Psoas muscle (tissue), 8 donors: Measurements from ENCODE around the gene LRP3. TPM values are rescaled to one million over a fixed set of nuclear protein-coding genes. Genes with fewer than 3 reads are reported as not detected.

Experiments used
- ATAC-seq, 4 donors: fragments of 200-7000 bp; cut with Tn5 transposase; one replicate each; pipeline ENCODE4 v1.9.1; 2020; ENCODE audit warnings: moderate library complexity in 3 of 4, mild to moderate bottlenecking in 2 of 4
- DNase-seq, 2 donors: peaks; one replicate each; pipeline ENCODE4 v3.0.0-alpha.2; 2020
- H3K27ac ChIP-seq: fragments of 200-600 bp; one replicate; pipeline ENCODE4 v1.8.0; 2022
- H3K27me3 ChIP-seq, 3 donors: fragments of 200-600 bp in 1 of 3; one replicate each; pipeline versions ENCODE4 v1.6.1 to v1.8.0; 2013 to 2022; ENCODE audit warnings: low read length in 2 of 3, mild to moderate bottlenecking in 2 of 3, moderate library complexity in 1 of 3; ENCODE audit not compliant: insufficient read depth in 3 of 3
- H3K36me3 ChIP-seq, 2 donors: fragments of 200-600 bp in 1 of 2; one replicate each; pipeline versions ENCODE4 v1.6.1 to v1.8.0; 2013 to 2022; ENCODE audit warnings: low read depth in 1 of 2, mild to moderate bottlenecking in 1 of 2, moderate library complexity in 1 of 2; ENCODE audit not compliant: insufficient read depth in 1 of 2
- H3K4me1 ChIP-seq: fragments of 200-600 bp; one replicate; pipeline ENCODE4 v1.8.0; 2022
- H3K4me3 ChIP-seq: fragments of 200-600 bp; one replicate; pipeline ENCODE4 v1.8.0; 2022; ENCODE audit warnings: mild to moderate bottlenecking
- H3K9me3 ChIP-seq: fragments of 200-600 bp; one replicate; pipeline ENCODE4 v1.8.0; 2022
- WGBS, 3 donors: extraction: QIAGEN DNeasy Blood & Tissue Kit; methylation state at CpG; one replicate each; pipeline versions ENCODE4 v1.1.6 to v1.1.7; 2013; 5-methylcytosine and 5-hydroxymethylcytosine counted together
- intact Hi-C, 2 donors: fragments of 100-400 bp; cut with DNase I; formaldehyde crosslinking; loops; one replicate each; pipeline versions ENCODE4 v1.11.0 to v1.14.2; 2022
- polyA plus RNA-seq, 3 donors: library from polyadenylated mRNA; stranded (reverse); fragments of 200-250 nt; gene quantifications; one replicate each; pipeline ENCODE4 v1.2.3, GENCODE V29; 2013
- total RNA-seq, 4 donors: library from RNA; stranded (reverse); fragmentation: NEBNext Ultra II Directional in 2 of 4; extraction: Animal tissue kit (Norgen Biotek cat#: 25700) in 2 of 4; gene quantifications; one replicate each; pipeline versions ENCODE4 v1.2.1 to v1.2.4, GENCODE V29; 2021 to 2023
- TF ChIP-seq, protein P1 (sequence below): fragments of 200-600 bp; IDR thresholded peaks from one replicate; pipeline ENCODE4 v1.8.0; 2022; ENCODE audit warnings: antibody characterized with exemption
- donor health status: healthy with polysubstance abuse.
- donor health status: DM: no; HTN: no; CAD: no; lungs with moderate emphysema.
- donor health status: Bipolar disorder and iron deficiency.
- donor health status: healthy.
- donor health status: DM: yes; HTN: yes; CAD: no.
- donor health status: DM: no; HTN: no; CAD: no.
- donor health status: DM: no; HTN: no; CAD: no.
- donor health status: DM: yes; HTN: yes; CAD: no.

Gene LRP3
- total and polyA plus RNA-seq, 7 donors = 10.7 to 25.1 (median 18.8) TPM

DNA sequence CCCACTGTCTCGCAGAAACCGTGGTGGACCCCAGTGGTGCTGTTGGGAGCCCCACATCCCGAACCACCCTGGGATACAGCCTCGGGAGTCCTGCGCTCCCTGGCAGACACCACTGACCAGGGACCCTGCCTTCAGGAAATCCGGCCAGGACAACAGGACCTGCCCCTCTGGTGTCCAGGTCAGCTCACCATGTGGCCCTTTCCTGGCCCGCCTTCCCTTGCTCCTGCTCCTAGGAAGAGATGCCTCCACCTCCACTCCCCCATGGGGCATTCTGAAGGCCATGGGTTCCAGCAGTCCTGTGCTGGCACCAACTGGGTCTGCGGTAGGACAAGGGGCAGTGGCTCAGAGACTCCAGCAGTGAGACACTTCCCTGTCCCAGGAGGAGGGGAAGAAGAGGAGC, 54.0 kb downstream of the LRP3 start:
- H3K27me3 ChIP-seq = no peaks in the 10 kb centered on the region
- TF ChIP-seq, protein P1, sequence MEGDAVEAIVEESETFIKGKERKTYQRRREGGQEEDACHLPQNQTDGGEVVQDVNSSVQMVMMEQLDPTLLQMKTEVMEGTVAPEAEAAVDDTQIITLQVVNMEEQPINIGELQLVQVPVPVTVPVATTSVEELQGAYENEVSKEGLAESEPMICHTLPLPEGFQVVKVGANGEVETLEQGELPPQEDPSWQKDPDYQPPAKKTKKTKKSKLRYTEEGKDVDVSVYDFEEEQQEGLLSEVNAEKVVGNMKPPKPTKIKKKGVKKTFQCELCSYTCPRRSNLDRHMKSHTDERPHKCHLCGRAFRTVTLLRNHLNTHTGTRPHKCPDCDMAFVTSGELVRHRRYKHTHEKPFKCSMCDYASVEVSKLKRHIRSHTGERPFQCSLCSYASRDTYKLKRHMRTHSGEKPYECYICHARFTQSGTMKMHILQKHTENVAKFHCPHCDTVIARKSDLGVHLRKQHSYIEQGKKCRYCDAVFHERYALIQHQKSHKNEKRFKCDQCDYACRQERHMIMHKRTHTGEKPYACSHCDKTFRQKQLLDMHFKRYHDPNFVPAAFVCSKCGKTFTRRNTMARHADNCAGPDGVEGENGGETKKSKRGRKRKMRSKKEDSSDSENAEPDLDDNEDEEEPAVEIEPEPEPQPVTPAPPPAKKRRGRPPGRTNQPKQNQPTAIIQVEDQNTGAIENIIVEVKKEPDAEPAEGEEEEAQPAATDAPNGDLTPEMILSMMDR = no peak
- H3K36me3 ChIP-seq = no peaks in the 10 kb centered on the region
- 85 to 90% (median 87%) methylated on average over 8 of the region's 8 CpGs for WGBS, 3 donors
- no peak overlapping the region for H3K27ac ChIP-seq
- DNase-seq = peak in 1 of 2 donors; percentile 43
- intact Hi-C loops = no loop called here
- no peak overlapping the region for H3K4me3 ChIP-seq
- H3K4me1 ChIP-seq = no peaks in the 10 kb centered on the region
- no peak for ATAC-seq
- H3K9me3 ChIP-seq = no peaks in the 10 kb centered on the region

DNA sequence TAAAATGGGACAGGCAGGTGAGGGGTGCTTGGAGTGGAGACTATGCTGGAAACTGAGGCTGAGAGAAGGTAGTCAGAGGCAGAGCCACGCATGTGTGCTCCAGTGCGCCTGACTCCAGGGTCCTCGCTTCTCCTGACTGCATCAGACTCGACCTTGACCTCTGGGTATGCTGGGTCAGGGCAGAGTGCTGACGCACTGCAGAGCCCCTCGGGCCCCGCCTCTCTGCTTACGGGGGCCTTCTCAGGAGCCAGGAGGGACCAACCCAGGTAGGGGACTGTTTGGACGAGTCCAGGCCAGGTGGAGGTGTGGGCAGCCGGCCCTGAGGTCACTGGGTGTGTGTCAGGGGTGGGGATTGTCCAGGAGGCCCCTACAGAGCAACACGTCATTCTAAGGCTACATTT, 54.4 kb downstream of the LRP3 start:
- TF ChIP-seq, protein P1 = no peak
- Histone ChIP-seq H3K36me3 (no peaks in the 10 kb centered on the region), H3K27me3 (no peaks in the 10 kb centered on the region), H3K9me3 (no peaks in the 10 kb centered on the region), H3K27ac (no peak overlapping the region), H3K4me3 (no peak overlapping the region), H3K4me1 (no peaks in the 10 kb centered on the region)
- no peak for ATAC-seq
- intact Hi-C loops = no loop called here
- peak in 1 of 2 donors; percentile 47 for DNase-seq
- WGBS, 3 donors = 72 to 84% (median 84%) methylated on average over 10 to 11 of the region's 11 CpGs

DNA sequence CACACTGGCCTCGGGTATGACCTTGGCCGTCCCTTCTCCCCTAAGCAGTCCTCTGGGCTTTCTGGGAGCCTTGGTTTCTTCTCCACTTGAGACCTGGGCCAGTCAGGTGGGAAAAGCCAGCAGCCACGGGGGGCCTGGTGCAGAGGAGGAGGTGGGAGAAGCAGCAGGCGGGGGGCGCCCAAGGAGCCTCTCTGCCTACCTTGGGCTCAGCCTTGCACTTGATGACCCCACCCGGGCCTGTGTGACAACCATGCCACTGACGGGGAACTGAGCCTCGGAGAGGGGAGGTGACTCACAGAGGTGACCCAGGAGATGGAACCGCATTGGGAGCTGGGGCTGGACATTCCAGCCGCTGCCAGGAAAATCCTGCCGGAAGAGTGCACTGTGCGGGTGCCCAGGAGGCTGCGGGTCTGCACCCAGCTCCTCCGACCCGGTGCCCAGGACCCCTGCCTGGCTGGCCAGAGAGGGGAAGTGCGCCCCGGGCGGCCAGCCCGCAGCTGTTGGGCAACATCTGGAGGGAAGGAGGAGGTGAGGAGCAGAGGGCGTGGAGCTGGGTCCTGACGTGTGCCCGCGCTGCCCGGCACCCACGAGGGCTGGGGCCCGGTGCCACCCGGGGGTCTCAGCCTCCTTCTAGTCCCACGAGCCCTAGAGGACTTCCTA, 55.0 kb downstream of the LRP3 start:
- TF ChIP-seq, protein P1 = no peak
- no peak overlapping the region for H3K27ac ChIP-seq
- DNase-seq (peak in 1 of 2 donors; percentile 60), ATAC-seq (peak; percentile 42 to 65 (median 54))
- 35 to 51% (median 46%) methylated on average over 26 to 28 of the region's 28 CpGs for WGBS, 3 donors
- H3K4me1 ChIP-seq = no peaks in the 10 kb centered on the region
- no peaks in the 10 kb centered on the region for H3K36me3 ChIP-seq
- intact Hi-C loops = no loop called here
- H3K4me3 ChIP-seq = no peak overlapping the region
- no peaks in the 10 kb centered on the region for H3K9me3 ChIP-seq
- no peaks in the 10 kb centered on the region for H3K27me3 ChIP-seq

DNA sequence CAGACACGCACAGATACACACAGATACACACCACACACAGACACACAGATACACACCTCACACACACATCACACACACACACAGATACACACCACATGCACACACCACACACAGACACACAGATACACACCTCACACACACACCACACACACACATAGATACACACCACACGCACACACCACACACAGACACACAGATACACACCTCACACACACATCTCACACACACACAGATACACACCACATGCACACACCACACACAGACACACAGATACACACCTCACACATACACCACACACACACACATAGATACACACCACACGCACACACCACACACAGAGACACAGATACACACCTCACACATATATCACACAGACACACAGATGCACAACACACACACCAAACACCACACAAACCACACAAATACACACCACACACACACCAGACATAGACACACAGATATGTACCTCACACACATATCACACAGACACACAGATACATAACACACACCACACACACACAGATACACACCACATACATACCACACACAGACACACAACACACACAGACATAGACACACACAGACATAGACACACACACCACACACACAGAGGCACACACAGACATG, 55.7 kb downstream of the LRP3 start:
- no peak for ATAC-seq
- intact Hi-C loops = no loop called here
- no peak for DNase-seq

More for the DNA sequence above, 55.7 kb downstream of the LRP3 start:
- Histone ChIP-seq H3K36me3 (no peaks in the 10 kb centered on the region), H3K27me3 (no peaks in the 10 kb centered on the region), H3K27ac (no peak overlapping the region), H3K4me3 (no peak overlapping the region), H3K4me1 (no peaks in the 10 kb centered on the region), H3K9me3 (no peaks in the 10 kb centered on the region)
- TF ChIP-seq, protein P1 = no peak
- WGBS, 3 donors = 72 to 75% (median 73%) methylated on average over 3 of the region's 3 CpGs
